Neural cell (in vitro differentiated cells): ENCODE data around the gene TLN1. TPM values are rescaled to one million over a fixed set of nuclear protein-coding genes. Genes with fewer than 3 reads are reported as not detected.

Experiments used
- H2AFZ ChIP-seq: fragments of 200-600, 300-800 bp; sonication (generic), shearing (Covaris generic); 2 replicates; pipeline ENCODE4 v1.6.0; 2014; ENCODE audit warnings: low read depth, mild to moderate bottlenecking, antibody characterized with exemption, low read length, moderate library complexity
- H3F3A ChIP-seq: fragments of 200-600 bp; shearing (Covaris generic); 2 replicates; pipeline ENCODE4 v1.6.1; 2016; ENCODE audit warnings: mild to moderate bottlenecking, moderate library complexity, mixed read lengths, antibody characterized with exemption, low read length; ENCODE audit not compliant: insufficient read depth, poor library complexity, severe bottlenecking
- H3K27ac ChIP-seq: fragments of 200-600, 300-800 bp; sonication (generic), shearing (Covaris generic); 2 replicates; pipeline ENCODE4 v1.5.1; 2014; ENCODE audit warnings: mild to moderate bottlenecking, low read length, moderate library complexity
- H3K27me3 ChIP-seq: fragments of 300-800, 200-600 bp; sonication (generic), shearing (Covaris generic); 2 replicates; pipeline ENCODE4 v1.6.0; 2014; ENCODE audit warnings: mild to moderate bottlenecking, low read depth, low read length, moderate library complexity; ENCODE audit not compliant: insufficient read depth
- H3K36me3 ChIP-seq: fragments of 300-800, 200-600 bp; sonication (generic), shearing (Covaris generic); 2 replicates; pipeline ENCODE4 v1.5.1; 2014; ENCODE audit warnings: mild to moderate bottlenecking, antibody characterized with exemption, low read length, moderate library complexity; ENCODE audit not compliant: insufficient read depth
- H3K4me2 ChIP-seq: fragments of 300-800, 200-600 bp; sonication (generic), shearing (Covaris generic); 2 replicates; pipeline ENCODE4 v1.6.0; 2014; ENCODE audit warnings: mild to moderate bottlenecking, low read length
- H3K4me3 ChIP-seq: fragments of 300-800, 200-600 bp; sonication (generic), shearing (Covaris generic); 2 replicates; pipeline ENCODE4 v1.5.1; 2014; ENCODE audit warnings: mild to moderate bottlenecking, low read length, moderate library complexity
- H3K79me2 ChIP-seq: fragments of 200-600 bp; shearing (Covaris generic); replicated peaks from 2 replicates; pipeline ENCODE4 v1.6.0; 2014; ENCODE audit warnings: mild to moderate bottlenecking, low read length, moderate library complexity; ENCODE audit not compliant: insufficient read depth
- H3K9ac ChIP-seq: fragments of 300-800, 200-600 bp; sonication (generic), shearing (Covaris generic); 2 replicates; pipeline ENCODE4 v1.6.1; 2016; ENCODE audit warnings: mild to moderate bottlenecking, low read length, mixed read lengths
- H3K9me2 ChIP-seq: fragments of 200-600 bp; shearing (Covaris generic); 2 replicates; pipeline ENCODE4 v1.6.1; 2016; ENCODE audit warnings: mild to moderate bottlenecking, low read length, mixed read lengths; ENCODE audit not compliant: insufficient read depth
- H3K9me3 ChIP-seq: fragments of 200-600, 300-800 bp; sonication (generic), shearing (Covaris generic); 2 replicates; pipeline ENCODE4 v1.6.1; 2016; ENCODE audit warnings: mild to moderate bottlenecking, mixed run types, low read length, moderate library complexity, mixed read lengths
- H4K20me1 ChIP-seq: fragments of 200-600 bp; shearing (Covaris generic); 2 replicates; pipeline ENCODE4 v1.6.1; 2016; ENCODE audit warnings: mild to moderate bottlenecking, mixed run types; ENCODE audit not compliant: insufficient read depth
- EP300 ChIP-seq: fragments of 450-650 bp; conservative IDR thresholded peaks from 2 replicates; pipeline ENCODE4 v1.6.1; 2014; ENCODE audit warnings: antibody characterized with exemption, mild to moderate bottlenecking, moderate library complexity; ENCODE audit not compliant: poor library complexity, severe bottlenecking
- EZH2 ChIP-seq: fragments of 200-600, 300-800 bp; shearing (Covaris generic), sonication (generic); IDR thresholded peaks from 2 replicates; pipeline ENCODE4 v1.6.1; 2014; ENCODE audit warnings: antibody characterized with exemption, low read length, borderline replicate concordance, mild to moderate bottlenecking; ENCODE audit not compliant: insufficient read depth, poor library complexity, severe bottlenecking
- MXI1 ChIP-seq: fragments of 450-650 bp; conservative IDR thresholded peaks from 2 replicates; pipeline ENCODE4 v1.6.1; 2014; ENCODE audit warnings: antibody characterized with exemption, mild to moderate bottlenecking; ENCODE audit not compliant: poor library complexity, severe bottlenecking
- SMC3 ChIP-seq: fragments of 450-650 bp; conservative IDR thresholded peaks from 2 replicates; pipeline ENCODE4 v1.6.1; 2014; ENCODE audit warnings: antibody characterized with exemption, mild to moderate bottlenecking, moderate library complexity; ENCODE audit not compliant: poor library complexity
- TAF1 ChIP-seq: IDR thresholded peaks from 2 replicates; pipeline ENCODE4 v1.6.1; 2012; ENCODE audit warnings: low read depth
- polyA plus RNA-seq: library from polyadenylated mRNA; depleted of rRNA; stranded (reverse); fragments of >200 nt; gene quantifications from 2 replicates; pipeline ENCODE4 v1.2.3, GENCODE V29; 2014
- TF ChIP-seq, protein P1 (sequence below): IDR thresholded peaks from 2 replicates; pipeline ENCODE4 v1.6.1; 2012; ENCODE audit warnings: borderline replicate concordance
- TF ChIP-seq, protein P2 (sequence below): fragments of 450-650 bp; IDR thresholded peaks from 2 replicates; pipeline ENCODE4 v1.5.1; 2014; ENCODE audit warnings: antibody characterized with exemption, mild to moderate bottlenecking, moderate library complexity; ENCODE audit not compliant: poor library complexity, severe bottlenecking

The TLN1 gene
- polyA plus RNA-seq, 1 donor from 2014 or later = 7.1 TPM

DNA sequence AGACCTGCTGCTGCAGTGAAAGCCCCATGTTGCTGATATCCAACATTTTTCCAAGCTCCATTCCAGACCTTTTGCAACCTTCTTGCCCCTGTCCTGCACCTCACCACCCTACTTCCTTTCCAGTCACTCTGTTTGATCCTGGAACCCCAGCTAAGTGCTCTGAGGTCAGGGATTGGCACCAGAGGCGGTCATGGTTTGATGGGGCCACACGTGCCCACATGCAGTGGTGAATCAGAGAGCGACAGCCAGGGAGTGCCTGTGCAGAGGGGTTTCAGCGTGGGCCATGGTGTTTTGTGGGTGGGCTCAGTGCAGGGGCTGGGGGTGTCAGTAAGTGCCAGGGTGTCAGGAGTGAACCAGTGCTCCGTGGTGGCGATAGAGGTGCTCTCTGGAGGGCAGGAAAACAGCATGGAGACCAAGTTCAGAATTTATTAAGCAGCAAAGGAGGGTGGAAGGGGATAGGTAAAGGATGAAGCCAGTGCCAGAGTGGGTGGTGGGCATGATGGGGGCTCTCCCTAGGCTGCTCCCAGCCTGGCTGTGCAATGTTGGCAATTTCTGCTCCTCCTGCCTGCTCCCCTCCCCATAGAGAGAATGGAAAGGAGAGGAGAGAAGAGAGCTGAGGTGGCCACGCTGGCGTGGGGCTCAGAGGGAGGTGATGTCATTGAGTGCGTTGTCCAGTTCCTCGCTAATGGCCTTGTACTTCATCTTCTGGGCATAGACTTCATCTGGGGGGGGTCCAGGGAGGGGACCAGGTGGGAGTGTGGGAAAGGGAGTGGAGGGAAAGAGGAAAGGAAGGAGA lies 49.3 kb downstream of the TLN1 start:
- Histone ChIP-seq H4K20me1 (no peaks in the 10 kb centered on the region), H2AFZ (no peak overlapping the region), H3K9me3 (no peaks in the 10 kb centered on the region), H3F3A (no peaks in the 10 kb centered on the region), H3K9ac (no peak overlapping the region), H3K27ac (no peak overlapping the region), H3K4me2 (no peak overlapping the region), H3K4me3 (no peak overlapping the region), H3K36me3 (no peaks in the 10 kb centered on the region), H3K27me3 (no peaks in the 10 kb centered on the region), H3K9me2 (no peaks in the 10 kb centered on the region), H3K79me2 (no peaks in the 10 kb centered on the region)
- TF ChIP-seq SMC3 (no peak), EP300 (no peak), MXI1 (no peak)

DNA sequence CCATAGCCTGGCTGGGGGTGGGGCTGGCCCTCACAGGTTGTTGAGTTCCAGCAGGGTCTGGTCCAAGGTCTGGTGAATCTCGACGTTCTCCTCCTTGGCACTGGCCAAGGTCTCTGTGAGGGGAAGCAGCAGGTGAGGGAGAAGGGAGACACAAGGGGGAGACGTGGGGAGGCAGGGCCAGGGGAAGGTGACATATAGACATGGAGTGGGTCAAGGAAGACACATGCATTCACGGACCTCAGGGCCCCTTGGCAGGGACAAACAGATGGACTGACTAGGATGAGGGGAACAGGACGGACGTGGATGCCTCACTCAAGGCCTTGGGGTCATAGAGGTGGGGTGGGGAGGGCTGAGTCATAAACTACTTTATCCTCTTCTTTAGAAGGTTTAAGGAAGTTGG lies 49.9 kb downstream of the TLN1 start:
- no peaks in the 10 kb centered on the region for H3K36me3 ChIP-seq
- no peak overlapping the region for H2AFZ ChIP-seq

More for the DNA sequence above, 49.9 kb downstream of the TLN1 start:
- Histone ChIP-seq H4K20me1 (no peaks in the 10 kb centered on the region), H3K27ac (no peak overlapping the region), H3K9me3 (no peaks in the 10 kb centered on the region), H3K4me3 (no peak overlapping the region), H3K27me3 (no peaks in the 10 kb centered on the region), H3K4me2 (no peak overlapping the region), H3K79me2 (no peaks in the 10 kb centered on the region), H3F3A (no peaks in the 10 kb centered on the region), H3K9me2 (no peaks in the 10 kb centered on the region), H3K9ac (no peak overlapping the region)
- no peak for TF ChIP-seq EZH2
- TF ChIP-seq, protein P1, sequence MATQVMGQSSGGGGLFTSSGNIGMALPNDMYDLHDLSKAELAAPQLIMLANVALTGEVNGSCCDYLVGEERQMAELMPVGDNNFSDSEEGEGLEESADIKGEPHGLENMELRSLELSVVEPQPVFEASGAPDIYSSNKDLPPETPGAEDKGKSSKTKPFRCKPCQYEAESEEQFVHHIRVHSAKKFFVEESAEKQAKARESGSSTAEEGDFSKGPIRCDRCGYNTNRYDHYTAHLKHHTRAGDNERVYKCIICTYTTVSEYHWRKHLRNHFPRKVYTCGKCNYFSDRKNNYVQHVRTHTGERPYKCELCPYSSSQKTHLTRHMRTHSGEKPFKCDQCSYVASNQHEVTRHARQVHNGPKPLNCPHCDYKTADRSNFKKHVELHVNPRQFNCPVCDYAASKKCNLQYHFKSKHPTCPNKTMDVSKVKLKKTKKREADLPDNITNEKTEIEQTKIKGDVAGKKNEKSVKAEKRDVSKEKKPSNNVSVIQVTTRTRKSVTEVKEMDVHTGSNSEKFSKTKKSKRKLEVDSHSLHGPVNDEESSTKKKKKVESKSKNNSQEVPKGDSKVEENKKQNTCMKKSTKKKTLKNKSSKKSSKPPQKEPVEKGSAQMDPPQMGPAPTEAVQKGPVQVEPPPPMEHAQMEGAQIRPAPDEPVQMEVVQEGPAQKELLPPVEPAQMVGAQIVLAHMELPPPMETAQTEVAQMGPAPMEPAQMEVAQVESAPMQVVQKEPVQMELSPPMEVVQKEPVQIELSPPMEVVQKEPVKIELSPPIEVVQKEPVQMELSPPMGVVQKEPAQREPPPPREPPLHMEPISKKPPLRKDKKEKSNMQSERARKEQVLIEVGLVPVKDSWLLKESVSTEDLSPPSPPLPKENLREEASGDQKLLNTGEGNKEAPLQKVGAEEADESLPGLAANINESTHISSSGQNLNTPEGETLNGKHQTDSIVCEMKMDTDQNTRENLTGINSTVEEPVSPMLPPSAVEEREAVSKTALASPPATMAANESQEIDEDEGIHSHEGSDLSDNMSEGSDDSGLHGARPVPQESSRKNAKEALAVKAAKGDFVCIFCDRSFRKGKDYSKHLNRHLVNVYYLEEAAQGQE = no peak
- no peak for TF ChIP-seq MXI1
- no peak for TF ChIP-seq EP300
- no peak for TF ChIP-seq SMC3
- TF ChIP-seq TAF1 = no peak
- TF ChIP-seq, protein P2, sequence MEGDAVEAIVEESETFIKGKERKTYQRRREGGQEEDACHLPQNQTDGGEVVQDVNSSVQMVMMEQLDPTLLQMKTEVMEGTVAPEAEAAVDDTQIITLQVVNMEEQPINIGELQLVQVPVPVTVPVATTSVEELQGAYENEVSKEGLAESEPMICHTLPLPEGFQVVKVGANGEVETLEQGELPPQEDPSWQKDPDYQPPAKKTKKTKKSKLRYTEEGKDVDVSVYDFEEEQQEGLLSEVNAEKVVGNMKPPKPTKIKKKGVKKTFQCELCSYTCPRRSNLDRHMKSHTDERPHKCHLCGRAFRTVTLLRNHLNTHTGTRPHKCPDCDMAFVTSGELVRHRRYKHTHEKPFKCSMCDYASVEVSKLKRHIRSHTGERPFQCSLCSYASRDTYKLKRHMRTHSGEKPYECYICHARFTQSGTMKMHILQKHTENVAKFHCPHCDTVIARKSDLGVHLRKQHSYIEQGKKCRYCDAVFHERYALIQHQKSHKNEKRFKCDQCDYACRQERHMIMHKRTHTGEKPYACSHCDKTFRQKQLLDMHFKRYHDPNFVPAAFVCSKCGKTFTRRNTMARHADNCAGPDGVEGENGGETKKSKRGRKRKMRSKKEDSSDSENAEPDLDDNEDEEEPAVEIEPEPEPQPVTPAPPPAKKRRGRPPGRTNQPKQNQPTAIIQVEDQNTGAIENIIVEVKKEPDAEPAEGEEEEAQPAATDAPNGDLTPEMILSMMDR = no peak
